ENCODE results near the gene MED12L. TPM values are rescaled to one million over a fixed set of nuclear protein-coding genes. Genes with fewer than 3 reads are reported as not detected.

The MED12L gene
- total and polyA plus RNA-seq, 10 of the 15 experiments (the other 5 are each of a cell fraction or from before 2014, with no cell fraction given): 0.01 to 0.06 (median 0.03) TPM; not detected in 2

GRCh38 chr3:151198849-151199248 is 113.4 kb downstream of the MED12L start:
- Histone ChIP-seq H2AFZ (ENCODE audit: control insufficient read depth, low read depth, low read length) (no peak overlapping the region), H3K79me2 (ENCODE audit: control insufficient read depth, insufficient read depth, low read length) (no peaks in the 10 kb centered on the region), H3K4me3 (no peak overlapping the region), H3K9me3 (replicated peaks; ENCODE audit: control insufficient read depth, insufficient read depth, low read length) (no peaks in the 10 kb centered on the region), H3K36me3 (ENCODE audit: control insufficient read depth in 2 of 2, insufficient read depth in 2 of 2, low read length in 1 of 2) (no peaks in the 10 kb centered on the region), H4K20me1 (ENCODE audit: control insufficient read depth, insufficient read depth) (no peaks in the 10 kb centered on the region), H3K27me3 (replicated peaks in 1 of 2; ENCODE audit: control insufficient read depth in 2 of 2, insufficient read depth in 2 of 2, low read length in 1 of 2) (no peaks in the 10 kb centered on the region; a peak in 1 of 4 replicates), H3K4me2 (ENCODE audit: control insufficient read depth, insufficient read depth) (no peak overlapping the region), H3K4me1 (ENCODE audit: control insufficient read depth, insufficient read depth, low read length) (no peaks in the 10 kb centered on the region; the same call in 1 of the 2 replicates), H3K9ac (ENCODE audit: control insufficient read depth, insufficient read depth, low read length) (no peak overlapping the region), H3K27ac (ENCODE audit: control insufficient read depth, insufficient read depth) (no peak overlapping the region)
- no peak for ATAC-seq
- in situ Hi-C loops (cut with MboI): no loop called here
- ChIA-PET RAD21 (ENCODE audit: unreplicated experiment) (no interaction called here), SMC1A (ENCODE audit: uncharacterized antibody, unreplicated experiment) (interaction anchor here (1.4 kb wide), 1 partner anchor 9 kb away, joined by 3 read pairs; no protein-coding TSS in a partner anchor), POLR2A (interaction anchor here (0.7 kb wide), 1 partner anchor 9 kb away, joined by 3 read pairs; no protein-coding TSS in a partner anchor), CTCF (interaction anchor here (1.1 to 2.9 kb wide), 3 partner anchors 9 to 49 kb away, joined by 3 to 10 read pairs (median 6); no protein-coding TSS in a partner anchor)
- FAIRE-seq: no peak
- intact Hi-C loops (cut with micrococcal nuclease; ENCODE audit: unreplicated experiment): no loop called here
- 76% methylated on average over 5 of the region's 5 CpGs for WGBS (ENCODE audit: insufficient coverage, insufficient replicate concordance, low lambda C conversion rate, missing lambda C conversion rate)
- BruUV-seq (replicated peaks): no TSS peak
- TF ChIP-seq CEBPZ (IDR thresholded peaks at IDR 0.05; ENCODE audit: low read depth, low read length) (no peak), PAX8 (IDR thresholded peaks at IDR 0.05) (no peak), MXI1 (IDR thresholded peaks at IDR 0.05; ENCODE audit: low read depth, low read length) (no peak)
- DNase-seq (ENCODE audit: low read depth, low spot score): no peak

All from GM12878 (cell line).